Sigmoid colon (tissue), 7 donors: Measurements from ENCODE around the gene ACOXL. TPM values are rescaled to one million over a fixed set of nuclear protein-coding genes. Genes with fewer than 3 reads are reported as not detected.

Experiments used
- DNase-seq: peaks from one replicate; pipeline ENCODE4 v3.0.0-alpha.2; 2019
- H3K27ac ChIP-seq, 4 donors: fragments of 200-600 bp; sonication (generic); one replicate each; pipeline ENCODE4 v1.5.1; 2016 to 2019; ENCODE audit warnings: mild to moderate bottlenecking in 1 of 4
- H3K27me3 ChIP-seq, 3 donors: fragments of 200-600 bp; sonication (generic); one replicate each; pipeline ENCODE4 v1.5.1; 2019; ENCODE audit warnings: mild to moderate bottlenecking in 1 of 3
- H3K36me3 ChIP-seq, 4 donors: fragments of 200-600 bp; sonication (generic); one replicate each; pipeline ENCODE4 v1.5.1; 2016 to 2019
- H3K4me1 ChIP-seq, 4 donors: fragments of 200-600 bp; sonication (generic); one replicate each; pipeline ENCODE4 v1.5.1; 2017 to 2019
- H3K4me3 ChIP-seq, 4 donors: fragments of 200-600 bp; sonication (generic); one replicate each; pipeline ENCODE4 v1.5.1; 2017 to 2019; ENCODE audit warnings: mild to moderate bottlenecking in 2 of 4, moderate library complexity in 1 of 4
- H3K9me3 ChIP-seq, 4 donors: fragments of 200-600 bp in 3 of 4; sonication (generic) in 3 of 4; one replicate each; pipeline versions ENCODE4 v1.5.1 to v1.6.1; 2013 to 2019
- CTCF ChIP-seq, 4 experiments: fragments of 450-650 bp in 3 of 4; fragments of 200-600 bp in 1 of 4; IDR thresholded peaks; one replicate each; pipeline ENCODE4 v1.5.1; 2016 to 2019; ENCODE audit warnings: antibody characterized with exemption in 4 of 4, mild to moderate bottlenecking in 3 of 4, moderate library complexity in 2 of 4
- EP300 ChIP-seq, 4 donors: sonication (generic); formaldehyde crosslinking; IDR thresholded peaks; one replicate each; pipeline ENCODE4 v1.6.1; 2017; ENCODE audit warnings: antibody characterized with exemption in 4 of 4
- POLR2A ChIP-seq, 2 donors: fragments of 450-650 bp; IDR thresholded peaks; one replicate each; pipeline ENCODE4 v1.6.1; 2016; ENCODE audit warnings: antibody characterized with exemption in 2 of 2, mild to moderate bottlenecking in 2 of 2, moderate library complexity in 2 of 2
- POLR2AphosphoS5 ChIP-seq, 4 donors: sonication (generic); formaldehyde crosslinking; IDR thresholded peaks; one replicate each; pipeline ENCODE4 v1.6.1; 2017; ENCODE audit warnings: antibody characterized with exemption in 4 of 4
- WGBS, 2 donors: extraction: QIAGEN DNeasy Blood & Tissue Kit; methylation state at CpG; one replicate each; pipeline ENCODE4 v1.1.7; 2013; 5-methylcytosine and 5-hydroxymethylcytosine counted together
- intact Hi-C: fragments of 100-400 bp; cut with DNase I; formaldehyde crosslinking; loops from one replicate; pipeline ENCODE4 v1.15.1; 2023
- polyA plus RNA-seq, 3 donors: library from polyadenylated mRNA; stranded (reverse); fragments of 200-250 nt; gene quantifications; one replicate each; pipeline ENCODE4 v1.2.3, GENCODE V29; 2013
- total RNA-seq, 4 donors: library from RNA; depleted of rRNA; stranded (reverse); fragments of >200 nt; gene quantifications; one replicate each; pipeline ENCODE4 v1.1.0, GENCODE V29; 2016
- donor health status: healthy with polysubstance abuse.
- donor health status: Bipolar disorder and iron deficiency.
- donor health status: healthy.

ACOXL gene
- total and polyA plus RNA-seq, 7 donors: 0.45 TPM; not detected in 6

- no peaks in the 10 kb centered on the region for H3K27me3 ChIP-seq
- H3K4me3 ChIP-seq: no peak overlapping the region
- H3K4me1 ChIP-seq: no peaks in the 10 kb centered on the region
- H3K9me3 ChIP-seq: no peaks in the 10 kb centered on the region
- TF ChIP-seq POLR2AphosphoS5 (IDR thresholded peaks at IDR 0.05) (no peak), POLR2A (IDR thresholded peaks at IDR 0.05) (no peak), CTCF (IDR thresholded peaks at IDR 0.05) (no peak), EP300 (IDR thresholded peaks at IDR 0.05) (no peak)
- H3K36me3 ChIP-seq: no peaks in the 10 kb centered on the region
- intact Hi-C loops: no loop called here
- 29 to 73% methylated on average over 8 of the region's 8 CpGs for WGBS, 2 donors
- H3K27ac ChIP-seq: no peak overlapping the region
- DNase-seq: no peak
These were observed 252.5 kb downstream of the ACOXL start for GRCh38 chr2:110984694-110985490.

- 95 to 97% methylated on average over 2 of the region's 2 CpGs for WGBS, 2 donors
These were observed 258.1 kb downstream of the ACOXL start for GRCh38 chr2:110990440-110990839.

GRCh38 chr2:110991911-110992310 lies 259.5 kb downstream of the ACOXL start:
- Histone ChIP-seq H3K4me3 (no peak overlapping the region), H3K9me3 (peaks cover 0 to 3% (median 0%) of the 10 kb centered on the region in 4 donors), H3K27me3 (no peaks in the 10 kb centered on the region), H3K4me1 (peaks cover 0 to 21% (median 8%) of the 10 kb centered on the region in 4 donors), H3K27ac (no peak overlapping the region), H3K36me3 (no peaks in the 10 kb centered on the region)
- TF ChIP-seq EP300 (IDR thresholded peaks at IDR 0.05) (no peak), POLR2A (IDR thresholded peaks at IDR 0.05) (no peak), CTCF (IDR thresholded peaks at IDR 0.05) (no peak), POLR2AphosphoS5 (IDR thresholded peaks at IDR 0.05) (no peak)
- intact Hi-C loops: no loop called here
- no peak for DNase-seq
- WGBS, 2 donors: 74 to 80% methylated on average over 5 of the region's 5 CpGs

More at GRCh38 chr2:110990440-110990839, 258.1 kb downstream of the ACOXL start:
- H3K9me3 ChIP-seq: no peaks in the 10 kb centered on the region
- intact Hi-C loops: no loop called here
- TF ChIP-seq EP300 (IDR thresholded peaks at IDR 0.05) (no peak), POLR2A (IDR thresholded peaks at IDR 0.05) (no peak), POLR2AphosphoS5 (IDR thresholded peaks at IDR 0.05) (no peak)
- H3K27ac ChIP-seq: no peak overlapping the region
- H3K4me1 ChIP-seq: peaks cover 0 to 21% (median 8%) of the 10 kb centered on the region in 4 donors
- no peak overlapping the region for H3K4me3 ChIP-seq
- no peaks in the 10 kb centered on the region for H3K27me3 ChIP-seq
- H3K36me3 ChIP-seq: no peaks in the 10 kb centered on the region
- DNase-seq: no peak

- H3K27me3 ChIP-seq: no peaks in the 10 kb centered on the region
- WGBS, 2 donors: 95% methylated on average over 2 of the region's 2 CpGs
- peaks cover 0 to 21% (median 8%) of the 10 kb centered on the region in 4 donors for H3K4me1 ChIP-seq
- H3K36me3 ChIP-seq: no peaks in the 10 kb centered on the region
- intact Hi-C loops: no loop called here
- H3K9me3 ChIP-seq: peaks cover 0 to 3% (median 0%) of the 10 kb centered on the region in 4 donors
- no peak for DNase-seq
- no peak for TF ChIP-seq POLR2AphosphoS5 (IDR thresholded peaks at IDR 0.05)
- TF ChIP-seq EP300 (IDR thresholded peaks at IDR 0.05): no peak
- TF ChIP-seq CTCF (IDR thresholded peaks at IDR 0.05): no peak
- no peak for TF ChIP-seq POLR2A (IDR thresholded peaks at IDR 0.05)
- no peak overlapping the region for H3K27ac ChIP-seq
- no peak overlapping the region for H3K4me3 ChIP-seq
These were observed 260.5 kb downstream of the ACOXL start for GRCh38 chr2:110992886-110993285.

- Histone ChIP-seq H3K9me3 (peaks cover 0 to 3% (median 0%) of the 10 kb centered on the region in 4 donors), H3K27ac (no peak overlapping the region), H3K36me3 (no peaks in the 10 kb centered on the region), H3K4me3 (no peak overlapping the region), H3K27me3 (no peaks in the 10 kb centered on the region), H3K4me1 (peaks cover 0 to 21% (median 8%) of the 10 kb centered on the region in 4 donors)
- intact Hi-C loops: no loop called here
- WGBS, 2 donors: 48 to 65% methylated on average over 4 of the region's 4 CpGs
- TF ChIP-seq CTCF (IDR thresholded peaks at IDR 0.05): no peak
- TF ChIP-seq POLR2AphosphoS5 (IDR thresholded peaks at IDR 0.05): no peak
- DNase-seq: no peak
These were observed 261.3 kb downstream of the ACOXL start for GRCh38 chr2:110993557-110994231.
